ENCODE data around the gene KIAA1549.
"Not testable (repeated sequence)": the region's sequence is repeated elsewhere in the genome, so short reads cannot be mapped to it uniquely, and the experiment has no call there.

KIAA1549 gene

GRCh38 chr7:138981332-138982203 is at the start of gene KIAA1549:
TSS of gene KIAA1549 (minus strand) at chr7:138981389. CDS start at chr7:138981269, 120 bp downstream.
- peak; percentile 85 for DNase-seq

GRCh38 chr7:139029353-139029752 is 48.2 kb upstream of the KIAA1549 start:
- no peak for DNase-seq

- DNase-seq, result no peak
Measured at GRCh38 chr7:139026551-139026950, 45.4 kb upstream of the KIAA1549 start.

- not testable (repeated sequence) for DNase-seq
Measured at GRCh38 chr7:139025861-139026260, 44.7 kb upstream of the KIAA1549 start.

GRCh38 chr7:139023076-139023475 is 41.9 kb upstream of the KIAA1549 start:
- no peak for DNase-seq

GRCh38 chr7:139022286-139022685 is 41.1 kb upstream of the KIAA1549 start:
- DNase-seq, result no peak

- no peak for DNase-seq
Measured at GRCh38 chr7:139018910-139019309, 37.7 kb upstream of the KIAA1549 start.

GRCh38 chr7:139016931-139017511 is 35.8 kb upstream of the KIAA1549 start:
- peak; percentile 89 for DNase-seq

- DNase-seq, result no peak
Measured at GRCh38 chr7:139011373-139011772, 30.2 kb upstream of the KIAA1549 start.

GRCh38 chr7:139004321-139005090 is 23.3 kb upstream of the KIAA1549 start:
- DNase-seq, result peak; percentile 11

GRCh38 chr7:138999414-138999813 is 18.2 kb upstream of the KIAA1549 start:
- no peak for DNase-seq

- no peak for DNase-seq
Measured at GRCh38 chr7:138992052-138992531, 10.9 kb upstream of the KIAA1549 start.

GRCh38 chr7:138987686-138988085 is 6.5 kb upstream of the KIAA1549 start:
- DNase-seq, result no peak

- DNase-seq, result peak; percentile 53
Measured at GRCh38 chr7:138982204-138982623, 1.0 kb upstream of the KIAA1549 start.

- DNase-seq, result peak; percentile 83
Measured at GRCh38 chr7:138980563-138981291, 462 bp downstream of the KIAA1549 start.

GRCh38 chr7:138979988-138980562 is 1.1 kb downstream of the KIAA1549 start:
- DNase-seq, result peak; percentile 54

GRCh38 chr7:138979226-138979979 is 1.8 kb downstream of the KIAA1549 start:
- DNase-seq, result peak; percentile 55

GRCh38 chr7:138978541-138979184 is 2.5 kb downstream of the KIAA1549 start:
- peak; percentile 48 for DNase-seq

- DNase-seq, result not testable (repeated sequence)
Measured at GRCh38 chr7:138976161-138976560, 5.0 kb downstream of the KIAA1549 start.

GRCh38 chr7:138975343-138976104 is 5.7 kb downstream of the KIAA1549 start:
- peak; percentile 93 for DNase-seq
